Amniotic stem cell (primary cell): Measurements from ENCODE around the gene MYADM.
A peak's percentile ranks its signal among the peaks of the same experiment; 100 is the strongest.

Experiments used
- DNase-seq: peaks from one replicate; lab custom pipeline; 2025; lab: John Stamatoyannopoulos, UW

MYADM gene

DNA sequence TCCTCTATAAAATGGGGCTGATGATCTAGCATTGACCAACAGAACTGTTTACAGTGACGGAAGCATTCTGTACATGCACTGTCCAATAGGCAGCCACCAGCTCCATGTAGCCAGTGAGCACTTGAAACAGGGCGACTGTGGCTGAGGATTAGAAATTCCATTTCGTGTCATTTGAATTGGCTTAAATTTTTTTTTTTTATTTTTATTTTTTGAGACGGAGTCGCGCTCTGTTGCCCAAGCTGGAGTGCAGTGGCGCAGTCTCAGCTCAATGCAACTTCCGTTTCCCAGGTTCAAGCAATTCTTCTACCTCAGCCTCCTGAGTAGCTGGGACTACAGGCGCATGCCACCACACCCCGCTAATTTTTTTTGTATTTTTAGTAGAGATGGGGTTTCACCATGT, 17.4 kb downstream of the MYADM start:
- DNase-seq = no peak

DNA sequence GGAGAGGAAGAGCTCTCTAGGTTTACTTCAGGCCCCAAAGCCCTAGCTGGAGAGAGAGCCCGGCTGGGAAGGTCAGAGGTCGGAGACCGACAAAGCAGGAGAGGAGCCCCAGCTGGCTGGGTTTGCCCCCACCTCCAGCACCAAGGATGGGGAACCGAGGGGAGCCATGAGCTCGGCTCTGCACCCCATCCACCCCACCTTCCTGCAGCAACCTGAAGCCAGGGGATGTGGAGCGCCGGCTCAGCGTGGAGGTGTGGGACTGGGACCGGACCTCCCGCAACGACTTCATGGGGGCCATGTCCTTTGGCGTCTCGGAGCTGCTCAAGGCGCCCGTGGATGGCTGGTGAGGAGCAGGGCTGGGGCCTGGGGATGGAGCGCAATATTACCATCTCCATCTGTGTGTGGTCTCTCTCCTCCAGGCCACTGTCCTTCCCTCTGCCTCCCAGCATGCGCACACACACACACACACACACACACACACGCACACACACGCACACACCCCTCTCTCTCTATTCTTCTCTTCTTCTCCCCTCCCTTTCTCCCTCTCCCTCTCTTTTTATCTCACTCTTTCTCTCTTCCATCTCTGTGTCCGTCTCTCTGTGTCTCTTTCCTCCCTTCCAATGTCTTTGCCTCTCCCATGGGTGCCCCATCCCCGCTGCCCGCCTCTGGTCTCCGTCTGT, 24.8 kb downstream of the MYADM start:
- no peak for DNase-seq

DNA sequence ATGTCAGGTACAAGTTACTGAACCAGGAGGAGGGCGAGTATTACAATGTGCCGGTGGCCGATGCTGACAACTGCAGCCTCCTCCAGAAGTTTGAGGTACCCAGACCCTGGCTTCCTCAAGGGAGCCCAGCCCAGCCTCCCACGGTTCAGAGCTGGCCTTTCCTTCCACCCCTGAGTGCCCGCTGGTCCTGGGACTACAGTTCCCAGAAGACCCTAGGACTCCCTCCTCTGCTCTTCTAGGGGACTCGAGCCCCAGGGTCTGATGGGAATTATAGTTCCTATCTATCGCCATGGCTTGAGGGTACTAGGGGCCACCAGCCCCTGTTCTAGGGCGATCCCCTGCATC, 25.3 kb downstream of the MYADM start:
- no peak for DNase-seq

DNA sequence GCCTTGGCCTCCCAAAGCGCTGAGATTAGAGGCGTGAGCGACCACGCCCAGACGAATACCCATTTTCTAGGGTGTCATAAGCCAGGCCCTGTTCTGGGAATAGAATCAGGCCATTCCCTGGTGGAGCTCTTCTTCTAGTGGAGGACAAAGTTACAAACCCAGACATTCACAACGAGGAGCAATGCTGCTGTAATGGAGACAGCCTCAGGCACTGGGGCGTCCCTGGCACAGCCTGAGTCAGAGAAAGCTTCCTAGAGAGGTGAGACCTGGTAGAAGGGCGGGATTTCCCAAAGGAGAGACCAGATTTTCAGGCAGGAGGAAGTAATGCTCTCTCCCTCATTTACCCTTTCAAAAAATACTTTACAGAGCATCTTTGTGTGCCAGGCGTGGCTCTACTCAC, 27.0 kb downstream of the MYADM start:
- no peak for DNase-seq

DNA sequence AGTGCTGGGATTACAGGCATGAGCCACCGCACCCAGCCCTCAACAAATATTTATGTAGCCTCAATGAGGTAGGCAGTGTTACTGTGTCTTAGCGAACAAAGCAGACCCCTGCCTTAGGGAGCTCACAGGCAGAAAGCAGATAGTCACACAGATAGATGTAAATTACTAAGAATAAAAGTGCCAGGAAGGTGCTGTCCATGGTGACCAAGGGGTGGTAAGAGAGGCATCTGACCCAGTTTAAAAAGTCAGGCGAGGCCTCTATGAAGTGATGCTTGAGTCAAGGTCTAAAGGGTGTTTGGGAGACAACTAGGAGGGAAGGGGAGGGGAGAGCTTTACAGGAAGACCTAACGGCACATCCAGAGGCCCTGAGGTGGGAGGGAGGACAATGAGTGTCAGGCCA, 29.0 kb downstream of the MYADM start:
- DNase-seq = no peak

DNA sequence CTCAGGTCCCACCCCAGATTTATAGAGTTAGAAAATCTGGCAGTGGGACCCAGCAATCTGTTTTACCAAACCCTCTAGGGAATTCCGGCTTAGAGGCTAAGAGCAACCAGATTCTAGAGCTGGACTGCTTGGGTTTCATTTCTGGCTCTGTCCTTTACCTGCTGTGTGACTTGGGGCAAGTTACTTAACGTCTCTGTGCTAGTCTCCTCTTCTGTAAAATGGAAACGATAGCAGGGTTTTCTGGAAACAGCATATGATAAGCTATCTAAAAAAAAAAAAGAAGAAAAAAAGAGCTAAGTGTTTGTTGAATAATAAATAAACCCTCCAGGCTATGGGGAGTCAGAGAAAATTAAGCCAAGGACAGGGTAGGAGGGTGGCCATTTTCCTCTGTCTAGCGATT, 29.8 kb downstream of the MYADM start:
- DNase-seq = no peak

DNA sequence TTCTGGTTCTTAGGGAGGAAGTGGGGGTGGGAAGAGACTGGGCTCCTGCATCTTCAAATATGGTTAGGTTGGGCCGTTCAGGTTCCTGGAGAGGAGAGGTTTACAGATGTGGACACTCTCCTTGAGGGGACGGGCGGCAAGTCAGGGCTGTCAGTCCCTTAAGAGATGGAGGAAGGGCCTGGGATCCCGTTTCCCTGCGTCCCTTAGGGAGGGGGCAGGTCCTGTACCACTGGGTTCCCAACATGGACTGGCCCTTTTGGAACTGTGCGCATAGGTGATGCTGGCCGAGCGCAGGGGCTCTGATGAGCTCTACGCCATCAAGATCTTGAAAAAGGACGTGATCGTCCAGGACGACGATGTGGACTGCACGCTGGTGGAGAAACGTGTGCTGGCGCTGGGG, 30.5 kb downstream of the MYADM start:
- DNase-seq = no peak

DNA sequence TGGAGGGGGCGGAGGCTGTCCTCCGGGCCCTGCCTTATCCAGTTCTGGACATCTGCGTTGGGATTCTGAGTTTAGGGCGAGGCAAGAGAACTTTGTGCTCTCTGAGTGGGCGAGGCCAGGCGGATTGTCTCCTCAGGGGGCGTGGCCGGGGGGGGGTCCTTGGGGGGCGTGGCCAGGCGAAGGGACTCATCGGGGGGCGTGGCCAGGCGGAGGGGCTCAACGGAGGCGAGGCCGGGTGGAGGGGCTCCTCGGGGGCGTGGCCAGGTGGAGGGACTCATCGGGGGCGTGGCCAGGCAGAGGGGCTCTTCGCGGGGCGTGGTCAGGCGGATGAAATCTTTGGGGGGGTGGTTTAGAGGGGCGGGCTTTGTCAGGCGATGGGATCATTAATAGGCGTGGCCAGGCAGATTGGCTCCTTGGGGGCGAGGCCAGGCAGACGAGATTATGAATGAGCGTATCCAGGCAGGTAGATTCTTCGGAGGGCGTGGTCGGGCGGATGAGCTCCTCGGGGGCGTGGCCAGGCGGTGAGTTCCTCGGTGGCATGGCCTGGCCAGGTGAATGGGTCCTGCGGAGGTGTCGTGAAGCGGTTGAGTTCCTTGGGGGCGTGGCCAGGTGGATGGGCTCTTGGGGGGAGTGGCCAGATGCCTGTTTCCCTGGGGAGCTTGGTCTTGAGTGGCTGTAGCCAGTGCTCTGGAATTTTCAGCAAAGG, 31.1 kb downstream of the MYADM start:
- DNase-seq = no peak

DNA sequence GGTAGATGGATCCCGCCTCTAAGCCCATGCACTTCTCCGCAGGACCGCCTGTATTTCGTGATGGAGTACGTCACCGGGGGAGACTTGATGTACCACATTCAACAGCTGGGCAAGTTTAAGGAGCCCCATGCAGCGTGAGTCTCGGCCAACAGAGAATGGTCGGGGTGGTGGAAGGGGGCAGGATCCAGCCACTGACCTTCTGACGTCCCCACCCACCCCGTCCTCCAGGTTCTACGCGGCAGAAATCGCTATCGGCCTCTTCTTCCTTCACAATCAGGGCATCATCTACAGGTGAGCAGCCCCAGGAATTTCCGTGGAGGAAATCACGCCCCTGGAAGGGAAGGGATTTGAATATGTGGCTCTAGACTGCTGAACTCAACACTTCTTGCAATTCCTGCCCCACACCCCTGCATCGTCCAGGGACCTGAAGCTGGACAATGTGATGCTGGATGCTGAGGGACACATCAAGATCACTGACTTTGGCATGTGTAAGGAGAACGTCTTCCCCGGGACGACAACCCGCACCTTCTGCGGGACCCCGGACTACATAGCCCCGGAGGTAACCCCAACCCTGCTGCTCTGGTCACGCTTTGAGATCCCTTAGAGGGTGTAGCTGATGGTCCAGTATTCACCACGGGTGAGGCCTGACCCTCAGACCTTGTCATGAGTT, 32.6 kb downstream of the MYADM start:
- DNase-seq = no peak

DNA sequence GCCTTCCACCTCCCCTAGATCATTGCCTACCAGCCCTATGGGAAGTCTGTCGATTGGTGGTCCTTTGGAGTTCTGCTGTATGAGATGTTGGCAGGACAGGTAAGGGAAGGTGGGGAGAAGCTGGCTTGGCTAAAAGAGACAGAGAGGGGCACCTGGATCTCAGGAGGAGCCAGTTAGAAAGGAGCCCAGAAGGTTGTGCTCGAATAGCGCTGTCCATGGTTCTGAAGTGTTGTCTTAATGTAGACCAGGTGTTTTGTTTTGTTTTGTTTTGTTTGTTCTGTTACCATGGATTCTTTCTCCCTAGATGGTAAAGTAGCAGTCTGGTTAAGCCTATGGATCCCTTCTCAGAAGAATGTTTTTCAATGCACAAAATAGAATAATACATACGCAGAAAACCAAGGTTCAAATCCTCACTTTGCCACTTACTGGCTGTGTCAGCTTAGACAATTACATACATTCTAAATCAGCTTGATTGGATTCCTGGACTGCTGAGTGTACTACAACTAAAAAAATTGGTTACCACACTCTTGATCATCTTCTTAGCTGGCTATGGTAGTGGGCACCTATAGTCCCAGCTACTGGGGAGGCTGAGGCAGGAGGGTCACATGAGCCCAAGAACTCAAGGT, 35.5 kb downstream of the MYADM start:
- peak; percentile 40 for DNase-seq

DNA sequence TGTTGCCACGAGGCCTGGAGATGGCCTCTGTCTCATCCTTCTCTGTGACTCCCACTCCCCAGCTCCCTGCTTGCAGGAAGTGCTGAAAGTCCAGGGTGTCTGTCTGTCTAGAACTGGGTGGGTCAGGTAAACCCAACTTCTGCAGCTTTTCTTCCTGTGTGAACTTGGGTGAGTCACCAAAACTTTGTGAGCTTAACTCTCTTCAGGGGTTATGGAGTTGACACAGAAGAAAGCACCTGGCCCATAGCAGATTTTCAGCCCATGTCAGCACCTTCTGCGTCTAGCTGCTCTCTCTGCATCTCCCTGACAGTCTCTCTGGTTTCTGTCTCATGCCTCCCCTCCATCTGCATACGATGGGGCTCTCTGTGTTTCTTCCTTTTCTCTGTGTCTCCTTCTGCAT, 37.2 kb downstream of the MYADM start:
- DNase-seq = no peak

DNA sequence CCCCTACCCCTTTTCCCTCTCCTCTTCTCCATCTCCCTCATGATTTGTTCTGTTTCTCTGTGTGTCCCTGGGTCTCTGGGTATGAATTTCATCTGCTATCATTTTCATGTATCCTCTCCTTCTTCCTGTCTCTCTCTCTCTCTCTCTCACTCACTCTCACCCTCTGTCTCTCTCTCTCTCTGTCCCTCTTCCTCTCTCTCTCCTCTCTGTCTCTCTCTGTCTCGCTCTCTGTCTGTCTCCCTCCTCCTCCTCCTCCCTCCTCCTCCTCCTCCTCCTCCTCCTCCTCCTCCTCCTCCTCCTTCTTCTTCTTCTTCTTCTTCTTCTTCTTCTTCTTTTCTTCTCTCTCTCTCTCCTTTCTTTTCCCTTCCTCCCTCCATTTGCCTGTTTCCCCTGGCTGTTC, 38.1 kb downstream of the MYADM start:
- no peak for DNase-seq

DNA sequence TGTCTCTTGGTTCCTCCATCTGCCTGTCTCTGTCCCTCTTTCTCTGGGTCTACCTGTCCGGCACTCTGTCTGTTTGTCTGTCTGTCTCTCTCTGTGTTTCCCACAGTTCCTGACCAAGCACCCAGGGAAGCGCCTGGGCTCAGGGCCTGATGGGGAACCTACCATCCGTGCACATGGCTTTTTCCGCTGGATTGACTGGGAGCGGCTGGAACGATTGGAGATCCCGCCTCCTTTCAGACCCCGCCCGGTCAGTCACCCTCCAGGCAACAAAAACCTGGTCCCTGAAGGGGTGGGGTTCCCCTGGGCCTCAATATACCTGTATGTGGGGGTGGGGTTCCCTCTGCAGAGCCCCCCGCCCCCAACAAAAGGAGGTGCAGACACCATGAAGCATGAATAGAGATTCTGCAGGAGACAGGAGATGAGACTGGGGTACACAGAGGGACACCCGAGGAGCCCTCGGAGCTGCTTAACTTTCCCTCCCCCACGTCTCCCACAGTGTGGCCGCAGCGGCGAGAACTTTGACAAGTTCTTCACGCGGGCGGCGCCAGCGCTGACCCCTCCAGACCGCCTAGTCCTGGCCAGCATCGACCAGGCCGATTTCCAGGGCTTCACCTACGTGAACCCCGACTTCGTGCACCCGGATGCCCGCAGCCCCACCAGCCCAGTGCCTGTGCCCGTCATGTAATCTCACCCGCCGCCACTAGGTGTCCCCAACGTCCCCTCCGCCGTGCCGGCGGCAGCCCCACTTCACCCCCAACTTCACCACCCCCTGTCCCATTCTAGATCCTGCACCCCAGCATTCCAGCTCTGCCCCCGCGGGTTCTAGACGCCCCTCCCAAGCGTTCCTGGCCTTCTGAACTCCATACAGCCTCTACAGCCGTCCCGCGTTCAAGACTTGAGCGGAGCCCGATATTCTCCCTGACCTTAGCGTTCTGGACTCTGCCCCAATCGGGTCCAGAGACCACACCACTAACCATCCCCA, 38.8 kb downstream of the MYADM start:
- DNase-seq = no peak

DNA sequence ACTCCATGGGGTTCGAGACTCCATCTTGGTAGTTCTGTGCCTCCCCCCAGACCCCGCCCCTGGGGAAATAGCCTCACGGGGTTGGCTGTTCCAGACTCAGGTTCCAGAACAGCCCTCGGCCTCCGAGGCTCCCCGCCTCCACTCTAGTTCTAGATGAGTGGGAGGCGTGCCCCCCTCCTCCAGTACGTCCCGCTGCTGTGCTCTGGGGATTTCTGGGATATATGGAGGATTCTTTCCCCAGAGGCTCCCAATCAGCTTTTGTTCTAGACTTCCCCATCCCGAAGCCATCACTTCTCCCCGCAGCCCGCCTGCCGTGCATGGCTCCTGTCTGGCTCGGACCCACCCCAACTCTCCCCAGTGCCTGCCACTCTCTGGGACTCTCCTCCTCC, 39.5 kb downstream of the MYADM start:
- no peak for DNase-seq

DNA sequence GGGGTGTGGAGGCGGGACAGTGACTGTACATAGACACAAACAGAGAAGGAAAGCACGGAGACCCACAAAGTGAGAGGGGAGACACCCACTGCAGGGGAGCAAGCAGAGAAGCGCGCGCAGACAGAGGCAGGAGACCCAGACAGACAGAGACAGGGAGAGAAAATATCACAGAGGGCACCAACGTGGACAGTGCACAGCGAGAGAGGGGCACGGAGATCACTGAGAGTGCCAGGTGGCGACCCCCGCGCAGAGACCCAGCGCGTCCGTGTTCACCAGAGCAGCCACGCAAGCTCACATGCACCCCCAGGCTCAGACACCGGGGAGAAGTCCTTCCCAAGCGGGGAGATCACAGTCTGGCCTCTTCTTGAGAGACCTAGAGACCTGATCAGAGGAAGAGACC, 40.0 kb downstream of the MYADM start:
- no peak for DNase-seq

DNA sequence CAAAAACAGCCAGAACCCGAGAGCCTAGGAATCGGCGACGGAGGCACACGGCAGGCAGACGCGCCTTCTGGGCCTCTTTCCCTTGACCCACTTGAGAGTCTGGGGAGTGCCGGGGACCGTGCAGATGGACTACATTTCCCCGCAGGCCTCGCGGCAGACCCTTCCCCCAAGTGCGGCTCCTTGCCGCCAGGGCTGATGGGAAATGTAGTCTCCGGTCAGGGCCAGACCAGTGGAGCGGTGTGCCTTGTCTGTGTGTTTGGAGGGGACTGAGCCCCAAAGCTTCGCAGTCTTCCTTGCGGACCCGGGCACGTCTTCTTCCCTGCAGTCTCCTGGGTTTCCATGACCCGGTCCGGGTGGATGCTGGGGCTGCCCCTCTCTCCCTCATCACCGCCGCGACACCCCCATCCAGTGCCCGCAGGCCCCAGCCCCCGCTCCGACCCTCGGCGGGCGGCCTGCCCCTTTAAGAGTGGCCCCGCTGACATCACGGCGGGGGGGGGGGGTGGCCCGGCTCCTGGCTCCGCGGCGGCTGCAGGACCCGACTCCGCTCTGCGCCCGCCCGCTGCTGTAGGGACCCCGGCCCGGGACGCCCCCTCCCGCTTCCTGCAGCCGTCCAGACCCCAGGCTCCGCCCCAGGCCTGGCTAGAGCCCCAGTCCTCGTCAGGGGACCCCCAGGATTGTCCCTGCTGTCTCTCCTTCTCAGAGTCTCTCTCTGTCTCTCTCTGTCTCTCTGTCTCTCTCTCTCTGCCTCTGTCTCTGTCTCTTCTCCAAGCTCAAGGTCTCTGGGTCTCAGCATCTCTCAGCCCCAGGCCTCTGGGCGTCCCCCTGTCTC, 40.6 kb downstream of the MYADM start:
- no peak for DNase-seq

DNA sequence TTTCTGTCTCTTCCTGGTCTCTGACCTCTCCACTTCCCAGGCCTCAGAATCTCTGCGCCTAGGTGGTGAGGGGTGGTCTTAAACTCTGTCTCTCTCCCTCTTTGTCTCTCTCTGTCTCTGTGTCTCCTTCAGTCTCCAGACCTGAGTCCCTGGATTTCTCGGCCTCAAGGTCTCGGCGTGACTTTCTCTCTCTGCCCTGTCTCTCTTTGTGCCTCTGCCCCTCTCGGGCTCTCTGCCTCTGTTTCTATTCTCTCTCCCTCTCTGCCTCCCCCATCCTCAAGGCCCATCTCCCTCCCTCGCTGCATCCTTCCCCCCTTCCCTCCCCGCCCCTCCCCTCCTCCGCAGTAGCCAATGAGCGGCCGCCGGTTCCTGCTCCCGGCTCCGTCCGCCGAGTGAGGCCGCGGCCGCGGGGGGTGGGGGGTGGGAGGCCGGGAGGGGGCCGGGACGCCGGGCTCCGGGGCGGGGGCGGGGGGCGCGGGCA, 41.3 kb downstream of the MYADM start, which contains the start of gene CACNG7:
TSS of gene CACNG7 (plus strand) at position 344 of the 481 bp plus-strand sequence. CDS start 3,554 bp downstream, outside the sequence.
- no peak for DNase-seq

DNA sequence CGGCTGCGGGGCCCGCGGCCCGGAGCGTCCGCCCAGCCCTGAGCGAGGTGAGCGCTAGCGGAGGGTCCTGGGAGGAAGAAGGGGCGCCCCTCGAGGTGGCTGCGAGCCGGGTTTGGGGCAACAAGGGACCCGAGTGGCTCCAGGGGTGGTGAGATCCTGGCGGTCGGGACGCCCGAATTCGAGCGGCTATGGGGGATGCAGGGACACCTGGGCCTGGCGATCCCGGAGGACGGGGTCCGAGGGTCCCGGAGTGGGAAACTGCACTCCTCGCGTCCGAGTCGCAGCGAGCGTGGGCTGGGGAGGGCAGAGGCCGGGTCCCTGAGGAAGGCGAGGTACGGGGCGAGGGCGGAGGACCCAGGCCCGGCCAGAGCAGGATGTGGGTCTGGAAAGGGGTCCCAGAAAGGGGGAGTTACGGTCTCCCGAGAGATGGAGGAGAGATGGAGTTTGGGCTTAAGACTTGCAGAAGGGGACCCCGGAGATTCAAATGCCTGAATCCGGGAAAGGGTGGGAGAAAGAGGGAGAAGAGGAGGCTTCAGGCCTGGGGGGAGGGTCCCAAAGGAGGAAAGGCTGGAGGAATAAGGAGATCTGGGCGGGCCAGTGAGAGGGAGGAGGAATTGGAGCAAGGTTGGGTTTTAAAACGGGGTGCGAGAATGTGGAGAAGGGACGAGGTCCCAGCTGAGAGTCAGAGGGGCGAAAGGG, 41.9 kb downstream of the MYADM start:
- DNase-seq = no peak

DNA sequence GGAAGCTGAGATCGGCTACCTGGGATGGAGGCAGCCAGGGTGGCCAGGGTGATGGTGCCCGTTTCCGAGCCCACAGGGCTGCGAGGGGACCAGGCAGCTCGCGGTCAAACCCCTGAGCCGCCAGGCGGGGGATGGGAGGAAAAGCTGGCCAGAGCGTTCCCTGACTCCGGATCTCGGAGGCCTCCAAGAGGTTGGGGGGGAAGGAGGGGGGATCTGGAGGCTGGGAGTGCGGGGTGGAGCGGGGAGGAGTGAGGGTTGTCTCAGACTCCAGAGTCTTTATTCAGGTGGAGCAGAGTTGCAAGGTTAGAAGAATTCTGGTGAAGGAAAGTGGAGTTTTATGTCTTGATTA, 42.5 kb downstream of the MYADM start:
- no peak for DNase-seq

DNA sequence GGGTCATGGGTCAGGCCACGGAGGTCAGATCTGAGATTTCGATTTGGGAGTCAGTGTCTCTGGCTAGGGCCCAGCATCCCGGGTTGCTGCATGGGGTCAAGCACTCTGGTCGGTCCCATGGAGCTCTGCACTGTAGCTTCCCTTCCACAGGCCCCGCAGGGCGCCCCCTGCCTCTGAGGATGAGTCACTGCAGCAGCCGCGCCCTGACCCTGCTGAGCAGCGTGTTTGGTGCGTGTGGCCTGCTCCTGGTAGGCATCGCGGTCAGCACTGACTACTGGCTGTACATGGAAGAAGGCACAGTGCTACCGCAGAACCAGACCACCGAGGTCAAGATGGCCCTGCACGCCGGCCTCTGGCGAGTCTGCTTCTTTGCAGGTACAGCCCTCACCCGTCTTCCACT, 45.0 kb downstream of the MYADM start:
- no peak for DNase-seq
